ENCODE measurements around the gene LINC00632. TPM values are rescaled to one million over a fixed set of nuclear protein-coding genes. Genes with fewer than 3 reads are reported as not detected.

LINC00632 gene
- total and polyA plus RNA-seq, 4 donors: 0.15 to 28.7 (median 0.32) TPM

DNA sequence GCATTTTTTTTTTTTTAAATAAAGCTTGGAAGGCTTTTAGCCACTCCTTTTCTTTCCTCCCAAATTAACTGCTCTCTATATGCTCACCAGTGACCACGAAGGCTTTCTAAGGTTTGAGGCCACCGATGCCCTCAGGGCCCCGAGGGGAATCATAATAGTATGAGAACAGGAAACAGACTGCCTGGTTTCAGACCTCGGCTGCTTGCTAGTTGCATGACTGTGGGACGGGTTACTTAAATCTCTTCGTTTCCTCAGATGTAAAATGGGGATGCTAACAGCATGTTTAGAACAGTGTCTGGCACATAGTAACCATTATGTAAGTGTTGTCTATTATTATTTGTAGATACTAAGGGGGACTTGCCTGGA lies 3.6 kb downstream of the LINC00632 start:
- Histone ChIP-seq H3K36me3 (ENCODE audit: control insufficient read depth in 4 of 4, insufficient read depth in 3 of 4, low read depth in 1 of 4, low read length in 3 of 4) (no peaks in the 10 kb centered on the region), H3K27me3 (ENCODE audit: control insufficient read depth in 4 of 4, insufficient read depth in 4 of 4, low read length in 3 of 4) (peaks cover 0 to 3% (median 0%) of the 10 kb centered on the region in 4 donors), H3K9ac (ENCODE audit: low read depth in 1 of 2, low read length in 2 of 2) (no peak overlapping the region), H3K27ac (ENCODE audit: low read depth in 1 of 2, low read length in 2 of 2) (no peak overlapping the region), H3K4me1 (ENCODE audit: control insufficient read depth in 4 of 4, insufficient read depth in 4 of 4, low read length in 3 of 4) (no peaks in the 10 kb centered on the region), H3K9me3 (ENCODE audit: control insufficient read depth in 4 of 4, low read length in 3 of 4) (no peaks in the 10 kb centered on the region), H3K4me3 (ENCODE audit: low read depth in 1 of 3, low read length in 3 of 3) (no peak overlapping the region)
- WGBS: 40% methylated on average over 6 of the region's 6 CpGs
- DNase-seq (ENCODE audit: low spot score): no peak
- TF ChIP-seq FOXA1 (IDR thresholded peaks at IDR 0.05) (no peak), SP1 (IDR thresholded peaks at IDR 0.05) (no peak), JUND (IDR thresholded peaks at IDR 0.05) (no peak), NR2F2 (IDR thresholded peaks at IDR 0.05) (no peak), FOXA2 (IDR thresholded peaks at IDR 0.05) (no peak), ATF3 (IDR thresholded peaks at IDR 0.05) (no peak), GABPA (IDR thresholded peaks at IDR 0.05 in 1 of 2, conservative IDR thresholded peaks at IDR 0.05 in 1 of 2) (no peak), RXRA (IDR thresholded peaks at IDR 0.05) (no peak), MAX (IDR thresholded peaks at IDR 0.05) (no peak), TAF1 (conservative IDR thresholded peaks at IDR 0.05) (no peak), YY1 (IDR thresholded peaks at IDR 0.05) (no peak), ZBTB33 (IDR thresholded peaks at IDR 0.05) (no peak), HNF4A (conservative IDR thresholded peaks at IDR 0.05) (no peak), EGR1 (IDR thresholded peaks at IDR 0.05; ENCODE audit: low read depth in 2 of 2) (no peak), CTCF (IDR thresholded peaks at IDR 0.05; ENCODE audit: low read depth, low read length, missing input control) (no peak), RAD21 (IDR thresholded peaks at IDR 0.05) (no peak), HNF4G (IDR thresholded peaks at IDR 0.05) (no peak)
- TF ChIP-seq, protein P1, sequence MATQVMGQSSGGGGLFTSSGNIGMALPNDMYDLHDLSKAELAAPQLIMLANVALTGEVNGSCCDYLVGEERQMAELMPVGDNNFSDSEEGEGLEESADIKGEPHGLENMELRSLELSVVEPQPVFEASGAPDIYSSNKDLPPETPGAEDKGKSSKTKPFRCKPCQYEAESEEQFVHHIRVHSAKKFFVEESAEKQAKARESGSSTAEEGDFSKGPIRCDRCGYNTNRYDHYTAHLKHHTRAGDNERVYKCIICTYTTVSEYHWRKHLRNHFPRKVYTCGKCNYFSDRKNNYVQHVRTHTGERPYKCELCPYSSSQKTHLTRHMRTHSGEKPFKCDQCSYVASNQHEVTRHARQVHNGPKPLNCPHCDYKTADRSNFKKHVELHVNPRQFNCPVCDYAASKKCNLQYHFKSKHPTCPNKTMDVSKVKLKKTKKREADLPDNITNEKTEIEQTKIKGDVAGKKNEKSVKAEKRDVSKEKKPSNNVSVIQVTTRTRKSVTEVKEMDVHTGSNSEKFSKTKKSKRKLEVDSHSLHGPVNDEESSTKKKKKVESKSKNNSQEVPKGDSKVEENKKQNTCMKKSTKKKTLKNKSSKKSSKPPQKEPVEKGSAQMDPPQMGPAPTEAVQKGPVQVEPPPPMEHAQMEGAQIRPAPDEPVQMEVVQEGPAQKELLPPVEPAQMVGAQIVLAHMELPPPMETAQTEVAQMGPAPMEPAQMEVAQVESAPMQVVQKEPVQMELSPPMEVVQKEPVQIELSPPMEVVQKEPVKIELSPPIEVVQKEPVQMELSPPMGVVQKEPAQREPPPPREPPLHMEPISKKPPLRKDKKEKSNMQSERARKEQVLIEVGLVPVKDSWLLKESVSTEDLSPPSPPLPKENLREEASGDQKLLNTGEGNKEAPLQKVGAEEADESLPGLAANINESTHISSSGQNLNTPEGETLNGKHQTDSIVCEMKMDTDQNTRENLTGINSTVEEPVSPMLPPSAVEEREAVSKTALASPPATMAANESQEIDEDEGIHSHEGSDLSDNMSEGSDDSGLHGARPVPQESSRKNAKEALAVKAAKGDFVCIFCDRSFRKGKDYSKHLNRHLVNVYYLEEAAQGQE (IDR thresholded peaks at IDR 0.05): no peak

All from liver (tissue), 9 donors.